ENCODE measurements around the gene CRACDL.

Gene CRACDL

GRCh38 chr2:98819231-98819766 lies 116.7 kb downstream of the CRACDL start:
- TF ChIP-seq TAF1 (IDR thresholded peaks at IDR 0.05; ENCODE audit: borderline replicate concordance, insufficient read depth, low read length) (no peak), FOXP2 (optimal IDR thresholded peaks at IDR 0.05; ENCODE audit: borderline replicate concordance, extremely low read depth, extremely low read length, insufficient read depth) (no peak), SIN3A (IDR thresholded peaks at IDR 0.05; ENCODE audit: borderline replicate concordance, insufficient read depth, low read length) (no peak), POLR2AphosphoS5 (IDR thresholded peaks at IDR 0.05; ENCODE audit: low read depth, low read length) (no peak), REST (IDR thresholded peaks at IDR 0.05; ENCODE audit: insufficient read depth in 1 of 2, low read depth in 2 of 2, low read length in 2 of 2) (no peak)

- no peak for TF ChIP-seq TAF1 (IDR thresholded peaks at IDR 0.05; ENCODE audit: borderline replicate concordance, insufficient read depth, low read length)
- no peak for TF ChIP-seq POLR2AphosphoS5 (IDR thresholded peaks at IDR 0.05; ENCODE audit: low read depth, low read length)
- TF ChIP-seq SIN3A (IDR thresholded peaks at IDR 0.05; ENCODE audit: borderline replicate concordance, insufficient read depth, low read length) = no peak
- TF ChIP-seq REST (IDR thresholded peaks at IDR 0.05; ENCODE audit: insufficient read depth in 1 of 2, low read depth in 2 of 2, low read length in 2 of 2) = no peak
- TF ChIP-seq FOXP2 (optimal IDR thresholded peaks at IDR 0.05; ENCODE audit: borderline replicate concordance, extremely low read depth, extremely low read length, insufficient read depth) = no peak
These were observed 117.9 kb downstream of the CRACDL start for GRCh38 chr2:98818164-98818563.

GRCh38 chr2:98816281-98816680 lies 119.7 kb downstream of the CRACDL start:
- TF ChIP-seq POLR2AphosphoS5 (IDR thresholded peaks at IDR 0.05; ENCODE audit: low read depth, low read length) (no peak), FOXP2 (optimal IDR thresholded peaks at IDR 0.05; ENCODE audit: borderline replicate concordance, extremely low read depth, extremely low read length, insufficient read depth) (no peak), SIN3A (IDR thresholded peaks at IDR 0.05; ENCODE audit: borderline replicate concordance, insufficient read depth, low read length) (no peak), TAF1 (IDR thresholded peaks at IDR 0.05; ENCODE audit: borderline replicate concordance, insufficient read depth, low read length) (no peak), REST (IDR thresholded peaks at IDR 0.05; ENCODE audit: insufficient read depth in 1 of 2, low read depth in 2 of 2, low read length in 2 of 2) (no peak)

GRCh38 chr2:98815795-98816194 lies 120.2 kb downstream of the CRACDL start:
- TF ChIP-seq REST (IDR thresholded peaks at IDR 0.05; ENCODE audit: insufficient read depth in 1 of 2, low read depth in 2 of 2, low read length in 2 of 2) (no peak), FOXP2 (optimal IDR thresholded peaks at IDR 0.05; ENCODE audit: borderline replicate concordance, extremely low read depth, extremely low read length, insufficient read depth) (no peak), SIN3A (IDR thresholded peaks at IDR 0.05; ENCODE audit: borderline replicate concordance, insufficient read depth, low read length) (no peak)

GRCh38 chr2:98811766-98812165 lies 124.3 kb downstream of the CRACDL start:
- TF ChIP-seq SIN3A (IDR thresholded peaks at IDR 0.05; ENCODE audit: borderline replicate concordance, insufficient read depth, low read length) (no peak), POLR2AphosphoS5 (IDR thresholded peaks at IDR 0.05; ENCODE audit: low read depth, low read length) (no peak), REST (IDR thresholded peaks at IDR 0.05; ENCODE audit: insufficient read depth in 1 of 2, low read depth in 2 of 2, low read length in 2 of 2) (no peak), TAF1 (IDR thresholded peaks at IDR 0.05; ENCODE audit: borderline replicate concordance, insufficient read depth, low read length) (no peak), FOXP2 (optimal IDR thresholded peaks at IDR 0.05; ENCODE audit: borderline replicate concordance, extremely low read depth, extremely low read length, insufficient read depth) (no peak)
